SIG-M5 (cell line): Measurements from ENCODE around the gene POU3F2.

ENCODE experiments used
- DNase-seq: peaks from one replicate; lab custom pipeline; 2025; lab: John Stamatoyannopoulos, UW

POU3F2 gene

DNA sequence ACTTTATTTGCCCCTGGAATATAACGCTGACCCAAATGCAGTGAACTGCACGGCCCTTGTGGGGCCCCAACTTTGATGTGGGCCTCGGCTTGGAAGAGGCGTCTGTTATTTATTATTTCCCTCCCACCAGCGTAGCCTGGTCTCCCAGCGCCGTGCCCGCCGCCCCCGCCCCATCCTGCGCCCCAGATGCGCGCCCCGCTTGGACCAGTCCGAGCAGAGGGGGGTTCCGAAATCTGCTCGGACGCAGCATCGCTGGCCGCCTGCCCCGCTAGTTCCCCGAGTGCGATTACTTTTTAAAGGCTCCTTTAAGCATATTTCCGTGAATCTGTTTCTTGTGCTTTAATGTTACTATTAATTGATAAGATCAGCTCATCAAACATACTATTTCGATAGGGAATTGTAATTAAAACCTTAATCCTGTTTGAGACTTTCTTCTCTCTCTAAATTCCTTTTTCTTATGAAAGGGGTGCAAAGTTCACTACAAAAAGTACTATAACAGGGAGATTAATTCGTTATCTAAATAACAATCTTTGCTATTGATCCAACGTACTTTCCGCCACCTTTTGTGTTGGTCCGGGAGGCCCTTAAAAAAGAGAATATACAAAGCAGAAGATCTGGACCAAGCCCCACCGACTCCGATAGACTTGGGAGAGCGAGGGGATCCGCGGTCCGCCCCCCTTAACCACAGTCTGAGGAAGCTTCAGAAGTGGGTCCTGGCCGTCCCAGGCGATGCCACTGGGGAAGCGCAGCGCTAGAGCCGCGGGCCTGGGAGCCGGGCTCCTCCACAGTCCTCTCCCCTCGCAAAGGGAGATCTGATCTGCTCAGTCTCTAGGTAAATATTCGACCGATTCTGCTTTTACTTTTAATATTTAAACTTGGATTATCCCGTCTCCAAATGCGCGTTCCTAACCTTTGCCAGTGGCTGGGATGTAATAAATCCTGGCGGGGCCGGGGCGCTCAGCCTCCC is 10.2 kb downstream of the POU3F2 start:
- DNase-seq, result no peak

GRCh38 chr6:98845211-98846020 is 11.0 kb downstream of the POU3F2 start:
- no peak for DNase-seq

GRCh38 chr6:98846021-98846380 is 11.6 kb downstream of the POU3F2 start:
- DNase-seq, result no peak

DNA sequence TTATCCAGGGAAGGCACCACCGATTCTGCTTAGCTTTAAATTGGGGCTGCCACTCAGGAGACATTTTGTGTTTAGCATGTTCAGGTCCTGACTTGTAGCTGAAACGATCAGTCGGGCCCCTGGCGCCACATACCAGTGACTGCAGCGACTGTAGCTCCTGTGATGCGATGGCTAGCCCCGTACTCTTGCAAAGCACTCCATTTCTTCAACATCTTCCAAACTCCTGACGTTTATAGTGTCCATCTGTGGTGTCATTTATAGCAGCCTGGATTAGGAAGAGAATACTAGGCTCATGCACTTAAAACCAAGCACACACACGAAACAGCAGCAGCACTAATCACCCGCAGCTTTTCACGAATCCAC is 13.0 kb downstream of the POU3F2 start:
- no peak for DNase-seq

- no peak for DNase-seq
Observed at GRCh38 chr6:98847779-98848538, 13.6 kb downstream of the POU3F2 start.

DNA sequence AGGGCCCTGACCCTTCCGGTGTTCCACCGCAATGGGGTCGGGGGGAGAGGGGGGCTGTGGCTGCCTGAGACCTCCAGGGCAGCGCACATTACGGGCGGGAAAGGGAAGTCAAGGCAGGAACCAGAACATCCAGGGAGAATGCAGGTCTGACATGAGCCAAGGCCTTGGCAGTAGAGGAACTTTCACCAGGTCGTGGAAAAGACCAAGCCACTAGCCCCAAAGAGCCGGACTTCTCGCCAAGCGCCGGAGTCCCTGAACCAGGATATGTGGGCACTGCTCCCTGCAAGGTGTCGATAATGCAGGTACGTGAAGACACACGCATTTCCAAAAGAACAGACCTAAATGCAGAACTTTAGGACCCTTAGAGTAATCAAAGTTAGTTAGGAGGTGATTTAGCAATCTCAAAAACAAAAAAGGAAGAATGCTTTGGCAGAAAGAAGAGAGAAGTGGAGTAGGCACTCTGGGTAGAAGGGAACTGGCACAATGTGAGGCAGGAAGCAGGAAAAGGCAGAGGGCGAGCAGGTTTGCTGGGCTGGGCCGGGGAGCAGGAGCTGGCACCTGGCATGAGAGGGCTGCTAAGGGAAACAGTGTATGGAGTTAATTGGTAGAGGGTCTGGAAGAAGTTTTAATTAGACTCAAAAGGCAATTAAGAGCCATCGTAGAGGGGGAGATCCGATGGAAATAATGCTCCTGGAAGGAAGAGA is 14.3 kb downstream of the POU3F2 start:
- no peak for DNase-seq

GRCh38 chr6:98864497-98864896 is 30.1 kb downstream of the POU3F2 start:
- DNase-seq, result no peak

GRCh38 chr6:98871057-98871456 is 36.7 kb downstream of the POU3F2 start:
- no peak for DNase-seq

DNA sequence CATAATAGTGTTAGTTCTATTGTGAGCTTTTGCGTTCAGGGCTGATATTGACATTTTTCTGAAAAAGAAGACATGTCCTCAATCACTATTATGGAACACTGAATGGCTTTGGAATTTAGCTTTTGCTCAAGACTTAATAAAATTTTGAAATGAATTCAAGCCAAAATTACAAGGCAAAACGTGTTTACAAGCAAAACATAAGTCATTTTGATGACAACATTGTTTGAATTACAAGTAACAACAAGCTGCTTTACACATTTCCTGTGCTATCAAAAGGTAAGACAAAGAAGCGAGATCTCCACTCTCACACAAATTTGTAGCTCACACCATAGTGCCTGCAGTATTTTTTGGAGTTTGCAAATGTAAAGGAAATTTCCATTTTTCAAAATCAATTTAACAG is 37.4 kb downstream of the POU3F2 start:
- no peak for DNase-seq

DNA sequence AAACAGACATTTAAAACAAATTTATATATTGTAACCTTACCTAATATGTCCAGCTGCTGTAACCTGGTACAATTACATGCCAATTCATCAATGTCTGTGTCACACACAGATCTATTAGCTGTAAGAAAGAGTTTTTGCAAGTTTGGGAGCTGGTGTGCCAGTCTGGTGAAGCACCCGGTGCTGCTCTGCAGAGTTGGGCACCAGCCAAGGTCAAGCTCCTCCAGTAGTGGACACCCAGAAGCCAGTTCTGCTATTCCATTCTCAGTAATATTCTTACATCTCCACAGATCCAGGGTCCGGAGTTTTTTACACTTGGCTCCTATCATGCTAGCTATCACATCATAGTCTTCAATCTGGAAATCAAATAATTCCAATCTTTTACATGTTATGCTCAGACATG is 41.0 kb downstream of the POU3F2 start:
- DNase-seq, result no peak

DNA sequence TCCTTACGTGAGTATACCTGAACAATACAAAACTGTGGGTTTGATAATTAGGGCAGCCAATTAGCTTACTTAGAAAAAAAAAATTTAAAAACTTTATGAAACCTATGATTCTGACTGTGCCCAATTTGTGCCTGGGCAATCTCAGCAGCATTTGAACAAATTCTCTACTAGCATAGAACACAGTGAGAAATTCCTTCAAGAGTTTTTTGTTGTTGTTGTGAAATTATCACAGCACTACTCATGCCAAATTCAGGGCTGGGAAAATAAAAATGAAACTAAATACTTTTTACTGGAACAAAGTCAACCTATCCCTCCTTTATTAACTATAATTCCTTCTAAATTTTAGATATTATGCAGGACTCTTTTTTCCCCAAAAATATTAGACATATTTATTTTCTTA is 42.9 kb downstream of the POU3F2 start:
- DNase-seq, result no peak

- no peak for DNase-seq
Observed at GRCh38 chr6:98880486-98880885, 46.1 kb downstream of the POU3F2 start.

- DNase-seq, result no peak
Observed at GRCh38 chr6:98885330-98885729, 51.0 kb downstream of the POU3F2 start.

DNA sequence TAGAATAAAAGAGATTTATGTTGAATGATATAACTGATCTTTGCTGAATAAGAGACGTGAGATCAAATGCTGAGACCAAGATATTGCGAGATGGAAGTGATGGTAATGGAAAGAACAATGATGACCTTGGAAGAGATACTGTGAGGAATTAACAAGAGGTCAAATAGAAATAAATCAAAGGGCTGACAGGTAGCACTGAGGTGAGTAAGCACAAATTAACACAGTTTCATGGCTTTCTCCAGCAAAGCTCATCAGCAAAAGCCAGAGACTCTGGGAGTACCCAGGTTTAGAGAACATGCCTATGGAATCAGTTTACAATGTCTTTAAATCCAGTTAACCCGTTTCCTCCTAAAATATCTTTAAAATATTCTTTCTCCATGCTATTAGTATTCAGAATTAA is 53.3 kb downstream of the POU3F2 start:
- DNase-seq, result no peak
